BE2C (cell line): ENCODE results near the gene RIC3.

Experiments used
- DNase-seq: peaks from one replicate; pipeline ENCODE4 v3.0.0-alpha.2; 2020
- H3K27me3 ChIP-seq: fragments of 250-450 bp; sonication (Bioruptor Pico); 2 replicates; pipeline ENCODE4 v1.5.1; 2020; ENCODE audit warnings: mild to moderate bottlenecking
- H3K36me3 ChIP-seq: fragments of 250-450 bp; sonication (Bioruptor Pico); 2 replicates; pipeline ENCODE4 v1.5.1; 2020; ENCODE audit warnings: mild to moderate bottlenecking
- H3K4me1 ChIP-seq: fragments of 250-450 bp; sonication (Bioruptor Pico); 2 replicates; pipeline ENCODE4 v1.5.1; 2020
- H3K4me3 ChIP-seq: 2 replicates; pipeline ENCODE4 v1.5.1; 2011; ENCODE audit warnings: low read depth, low read length
- H3K9me3 ChIP-seq: fragments of 250-450 bp; sonication (Bioruptor Pico); 2 replicates; pipeline ENCODE4 v1.5.1; 2020
- TF ChIP-seq, protein P1 (sequence below): IDR thresholded peaks from 2 replicates; pipeline ENCODE4 v1.5.1; 2012; ENCODE audit warnings: mild to moderate bottlenecking, low read depth, low read length

Gene RIC3

DNA sequence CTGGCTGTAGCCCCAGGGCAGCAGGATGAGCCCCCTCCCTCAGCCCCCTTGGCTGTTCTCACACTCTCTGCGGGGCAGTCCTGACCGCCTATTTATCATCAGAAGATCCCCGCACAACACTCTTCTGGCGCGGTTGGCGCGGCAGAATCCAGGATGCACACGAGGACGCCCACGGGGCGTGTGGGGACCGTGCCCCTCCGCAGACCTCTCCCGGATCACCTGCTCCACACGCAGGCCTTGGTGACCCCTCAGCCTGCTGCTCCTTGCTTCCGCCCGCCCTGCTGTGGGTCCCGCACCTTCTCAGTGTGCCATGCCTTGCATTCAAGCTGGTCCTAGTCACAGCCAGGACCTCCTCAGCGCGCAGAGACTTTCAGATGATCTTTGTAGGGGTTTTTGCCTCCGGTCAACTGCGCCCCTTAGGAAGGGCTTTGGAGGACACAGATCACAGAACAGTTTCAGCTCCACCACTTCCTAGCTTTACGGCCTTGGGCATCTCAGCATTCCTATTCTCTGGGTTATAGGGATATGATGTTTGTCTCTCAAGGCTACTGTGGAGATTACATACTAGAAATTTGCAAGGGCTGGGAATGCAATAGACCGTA is 88.7 kb downstream of the RIC3 start:
- Histone ChIP-seq H3K27me3 (no peaks in the 10 kb centered on the region), H3K9me3 (no peaks in the 10 kb centered on the region), H3K4me3 (peak overlapping the region; percentile 38), H3K36me3 (no peaks in the 10 kb centered on the region; the same call in 1 of the 2 replicates), H3K4me1 (peaks cover 4% of the 10 kb centered on the region)
- no peak for DNase-seq
- TF ChIP-seq, protein P1, sequence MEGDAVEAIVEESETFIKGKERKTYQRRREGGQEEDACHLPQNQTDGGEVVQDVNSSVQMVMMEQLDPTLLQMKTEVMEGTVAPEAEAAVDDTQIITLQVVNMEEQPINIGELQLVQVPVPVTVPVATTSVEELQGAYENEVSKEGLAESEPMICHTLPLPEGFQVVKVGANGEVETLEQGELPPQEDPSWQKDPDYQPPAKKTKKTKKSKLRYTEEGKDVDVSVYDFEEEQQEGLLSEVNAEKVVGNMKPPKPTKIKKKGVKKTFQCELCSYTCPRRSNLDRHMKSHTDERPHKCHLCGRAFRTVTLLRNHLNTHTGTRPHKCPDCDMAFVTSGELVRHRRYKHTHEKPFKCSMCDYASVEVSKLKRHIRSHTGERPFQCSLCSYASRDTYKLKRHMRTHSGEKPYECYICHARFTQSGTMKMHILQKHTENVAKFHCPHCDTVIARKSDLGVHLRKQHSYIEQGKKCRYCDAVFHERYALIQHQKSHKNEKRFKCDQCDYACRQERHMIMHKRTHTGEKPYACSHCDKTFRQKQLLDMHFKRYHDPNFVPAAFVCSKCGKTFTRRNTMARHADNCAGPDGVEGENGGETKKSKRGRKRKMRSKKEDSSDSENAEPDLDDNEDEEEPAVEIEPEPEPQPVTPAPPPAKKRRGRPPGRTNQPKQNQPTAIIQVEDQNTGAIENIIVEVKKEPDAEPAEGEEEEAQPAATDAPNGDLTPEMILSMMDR = no peak

DNA sequence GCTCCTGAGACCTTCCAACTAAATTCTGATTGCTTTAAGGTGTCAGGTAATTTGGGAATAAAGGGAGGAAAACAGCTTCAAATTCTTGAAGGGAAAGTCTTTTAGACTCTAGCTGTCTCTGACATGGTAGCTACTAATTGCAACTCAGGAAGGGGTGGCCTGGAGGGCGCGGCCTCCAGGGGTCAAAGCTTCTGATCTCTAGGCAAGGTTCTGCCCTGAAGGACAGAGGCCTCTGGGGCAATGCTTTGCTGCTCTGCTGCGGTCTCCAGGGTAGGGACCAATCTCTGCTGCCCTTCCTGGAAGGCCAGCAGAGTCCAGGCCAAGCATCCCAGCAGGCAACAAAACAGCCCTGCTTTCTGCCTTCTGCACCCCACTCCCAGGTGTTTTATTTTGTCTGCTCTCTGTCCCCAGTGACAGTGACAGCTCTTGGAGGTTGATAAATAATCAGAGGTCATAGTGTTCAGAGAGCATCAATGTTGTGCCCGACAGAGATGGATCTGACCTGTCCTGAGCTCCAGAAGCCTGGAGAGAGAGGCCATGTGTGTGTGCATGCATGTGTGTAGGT is 89.6 kb downstream of the RIC3 start:
- Histone ChIP-seq H3K9me3 (no peaks in the 10 kb centered on the region), H3K36me3 (no peaks in the 10 kb centered on the region; the same call in 1 of the 2 replicates), H3K4me3 (no peak overlapping the region), H3K27me3 (no peaks in the 10 kb centered on the region), H3K4me1 (no peaks in the 10 kb centered on the region; the same call in 1 of the 2 replicates)
- no peak for DNase-seq
- TF ChIP-seq, protein P1 = no peak

DNA sequence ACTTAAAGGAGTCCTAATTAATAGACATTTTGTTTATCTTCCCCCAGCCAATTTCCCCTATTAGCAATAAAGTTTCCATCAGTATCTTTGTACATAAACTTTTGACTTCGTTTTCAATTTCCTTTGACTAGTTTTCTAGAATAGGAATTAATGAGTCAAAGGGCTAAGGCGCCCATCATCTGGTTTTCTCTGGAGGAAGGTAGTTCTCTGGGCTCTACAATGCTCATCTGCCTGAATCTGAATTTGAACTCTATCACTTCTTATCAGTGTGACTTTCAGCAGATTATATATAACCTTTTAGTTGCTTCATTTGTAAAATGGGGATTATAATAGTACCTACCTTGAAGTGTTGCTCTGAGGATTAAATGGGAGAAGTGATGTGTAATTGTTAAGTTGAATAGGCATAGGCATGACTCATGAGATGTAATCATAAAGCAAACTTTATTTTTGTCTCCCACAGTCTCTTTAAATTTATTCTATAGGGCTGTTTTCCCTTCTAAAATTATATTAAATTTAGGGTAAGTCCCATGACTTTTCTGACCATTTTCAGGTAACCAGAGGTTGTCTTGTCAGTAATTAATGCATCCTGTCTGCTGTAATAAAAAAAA is 93.6 kb downstream of the RIC3 start:
- Histone ChIP-seq H3K27me3 (no peaks in the 10 kb centered on the region), H3K36me3 (no peaks in the 10 kb centered on the region), H3K4me3 (no peak overlapping the region), H3K4me1 (peaks cover 1% of the 10 kb centered on the region), H3K9me3 (no peaks in the 10 kb centered on the region)
- DNase-seq = no peak
- TF ChIP-seq, protein P1 = no peak

DNA sequence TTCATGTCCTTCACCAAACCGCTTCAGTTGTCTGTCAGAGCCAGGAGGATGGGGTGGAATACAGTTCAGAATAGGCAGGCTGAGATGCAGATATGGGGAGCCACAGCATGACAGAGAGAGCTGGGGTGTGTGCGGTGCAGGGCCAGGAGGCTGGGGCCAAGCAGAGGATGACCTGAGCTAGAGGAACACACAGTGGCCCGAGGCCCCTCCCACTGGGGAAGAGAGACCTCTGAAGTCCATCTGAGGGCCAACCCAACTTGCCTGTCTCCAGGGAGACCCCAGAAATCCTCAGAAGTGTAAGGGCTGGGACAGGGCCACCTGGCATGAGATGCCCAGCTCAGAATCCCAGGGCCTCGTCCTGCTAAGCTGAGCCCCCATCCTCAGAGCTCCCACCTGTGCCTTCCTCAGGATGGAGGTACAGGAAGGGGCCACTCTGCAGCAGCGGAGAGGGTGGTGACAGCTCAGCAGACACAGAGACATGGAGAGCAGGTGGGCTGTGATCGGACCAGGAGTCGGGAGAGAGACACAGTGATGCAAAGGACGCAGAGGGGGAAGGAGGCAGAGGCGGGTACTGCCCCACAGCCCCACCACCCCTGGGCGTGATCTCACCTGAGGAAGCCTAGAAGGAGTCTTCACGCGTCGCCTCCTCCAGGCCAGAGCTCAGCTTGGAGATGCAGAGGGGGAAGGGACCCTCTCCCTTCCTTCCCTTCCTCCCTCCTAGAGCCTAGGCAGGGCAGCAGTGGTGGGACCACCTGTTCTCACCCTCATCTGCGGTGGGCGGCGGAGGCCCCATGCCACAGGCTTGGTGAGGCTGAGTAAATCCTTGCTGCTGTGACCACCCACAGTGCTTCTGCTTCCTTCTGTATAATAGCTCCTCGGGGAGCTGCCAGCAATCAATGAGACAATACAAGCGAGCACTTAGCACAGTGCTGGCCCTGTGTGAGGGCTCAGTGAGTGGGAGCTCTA is 96.9 kb downstream of the RIC3 start:
- Histone ChIP-seq H3K9me3 (no peaks in the 10 kb centered on the region), H3K36me3 (no peaks in the 10 kb centered on the region), H3K4me3 (no peak overlapping the region), H3K4me1 (peaks cover 19% of the 10 kb centered on the region), H3K27me3 (no peaks in the 10 kb centered on the region)
- TF ChIP-seq, protein P1 = no peak
- no peak for DNase-seq

DNA sequence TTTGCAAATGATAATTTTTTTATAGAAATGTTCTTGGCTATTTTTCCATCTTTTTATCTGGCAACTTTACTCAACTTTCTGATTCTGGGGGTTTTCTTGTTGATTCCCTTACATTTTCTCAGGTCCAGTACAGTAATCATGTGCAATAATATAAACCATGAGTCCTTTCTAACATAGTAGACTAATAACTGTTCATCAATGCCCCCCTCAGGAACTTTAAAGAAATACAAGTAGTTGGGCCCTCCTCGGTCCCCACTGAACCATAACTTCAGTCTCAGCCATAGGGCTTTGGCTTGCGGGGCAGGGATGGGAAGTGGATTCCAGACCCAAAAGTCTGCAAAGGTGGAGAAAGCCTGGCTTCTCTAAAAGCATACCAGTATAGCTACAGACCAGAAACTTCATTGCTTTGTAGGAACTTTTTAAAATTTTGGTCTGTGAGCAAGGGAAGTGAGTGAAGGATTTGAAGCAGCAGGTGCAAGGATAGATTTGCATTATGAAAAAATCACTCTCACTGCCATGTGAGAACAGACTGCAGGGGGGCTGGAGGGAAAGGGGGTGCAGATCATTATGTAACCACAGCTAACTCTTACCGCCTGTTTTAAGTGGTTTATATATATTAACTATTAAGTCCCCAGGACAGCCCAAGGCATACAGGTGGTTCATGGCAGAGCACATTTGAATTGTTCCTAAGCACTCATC is 98.3 kb downstream of the RIC3 start:
- Histone ChIP-seq H3K9me3 (no peaks in the 10 kb centered on the region), H3K27me3 (no peaks in the 10 kb centered on the region), H3K4me1 (peaks cover 26% of the 10 kb centered on the region), H3K4me3 (no peak overlapping the region), H3K36me3 (no peaks in the 10 kb centered on the region)
- DNase-seq = no peak
- TF ChIP-seq, protein P1 = peak; percentile 44
